ENCODE results near the gene EEF2KMT. TPM values are rescaled to one million over a fixed set of nuclear protein-coding genes. Genes with fewer than 3 reads are reported as not detected.
"Not testable (repeated sequence)": the region's sequence is repeated elsewhere in the genome, so short reads cannot be mapped to it uniquely, and the experiment has no call there.

EEF2KMT gene
- total and polyA plus RNA-seq, 2 donors (not counting 1 experiment from before 2014, with no cell fraction given) = 5.4 to 7.9 TPM

DNA sequence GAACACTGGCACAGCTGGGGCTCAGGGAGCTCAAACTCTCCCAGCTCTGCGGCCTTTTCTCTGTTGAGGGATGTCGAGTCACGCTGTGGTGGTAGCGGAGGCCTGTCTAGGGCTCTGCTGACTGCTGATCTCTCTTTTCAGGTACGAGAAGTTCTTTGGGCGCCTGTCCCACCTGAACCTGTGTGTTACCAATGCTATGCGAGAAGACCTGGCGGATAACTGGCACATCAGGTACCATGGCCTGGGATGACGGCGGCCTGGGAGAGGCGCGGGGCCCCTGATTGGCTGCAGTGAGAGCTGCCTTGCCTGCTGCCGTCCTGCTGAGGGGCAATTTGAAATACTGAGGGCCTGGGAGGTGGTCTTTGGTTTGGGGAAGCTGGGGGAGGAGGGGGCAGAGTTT is 20.3 kb downstream of the EEF2KMT start:
- Histone ChIP-seq H2AFZ (ENCODE audit: low read length) (no peak overlapping the region), H3K27me3 (ENCODE audit: control insufficient read depth, insufficient read depth, low read length) (no peaks in the 10 kb centered on the region), H3K4me3 (replicated peaks in 1 of 4; ENCODE audit: control extremely low read depth in 1 of 4, insufficient read depth in 1 of 4, low read depth in 3 of 4, low read length in 4 of 4) (no peak overlapping the region), H3K9me3 (ENCODE audit: control insufficient read depth, insufficient read depth, low read depth, low read length) (no peaks in the 10 kb centered on the region), H3K9ac (ENCODE audit: insufficient read depth, low read length) (no peak overlapping the region), H3K27ac (ENCODE audit: insufficient read depth, low read length) (no peak overlapping the region), H3K4me1 (ENCODE audit: control insufficient read depth, extremely low read depth, insufficient read depth, low read length) (peaks cover 3% of the 10 kb centered on the region), H3K36me3 (ENCODE audit: control insufficient read depth, insufficient read depth, low read length) (peaks cover 12% of the 10 kb centered on the region), H4K20me1 (ENCODE audit: control insufficient read depth, extremely low read depth, insufficient read depth, low read length) (no peaks in the 10 kb centered on the region), H3K4me2 (ENCODE audit: extremely low read depth, insufficient read depth, low read length) (no peak overlapping the region), H3K79me2 (ENCODE audit: control insufficient read depth, insufficient read depth, low read length) (peaks cover 8% of the 10 kb centered on the region)
- no peak for DNase-seq (ENCODE audit: low read depth in 2 of 2)
- no peak for TF ChIP-seq EZH2 (IDR thresholded peaks at IDR 0.05; ENCODE audit: low read length, missing control alignments)
- TF ChIP-seq, protein P1, sequence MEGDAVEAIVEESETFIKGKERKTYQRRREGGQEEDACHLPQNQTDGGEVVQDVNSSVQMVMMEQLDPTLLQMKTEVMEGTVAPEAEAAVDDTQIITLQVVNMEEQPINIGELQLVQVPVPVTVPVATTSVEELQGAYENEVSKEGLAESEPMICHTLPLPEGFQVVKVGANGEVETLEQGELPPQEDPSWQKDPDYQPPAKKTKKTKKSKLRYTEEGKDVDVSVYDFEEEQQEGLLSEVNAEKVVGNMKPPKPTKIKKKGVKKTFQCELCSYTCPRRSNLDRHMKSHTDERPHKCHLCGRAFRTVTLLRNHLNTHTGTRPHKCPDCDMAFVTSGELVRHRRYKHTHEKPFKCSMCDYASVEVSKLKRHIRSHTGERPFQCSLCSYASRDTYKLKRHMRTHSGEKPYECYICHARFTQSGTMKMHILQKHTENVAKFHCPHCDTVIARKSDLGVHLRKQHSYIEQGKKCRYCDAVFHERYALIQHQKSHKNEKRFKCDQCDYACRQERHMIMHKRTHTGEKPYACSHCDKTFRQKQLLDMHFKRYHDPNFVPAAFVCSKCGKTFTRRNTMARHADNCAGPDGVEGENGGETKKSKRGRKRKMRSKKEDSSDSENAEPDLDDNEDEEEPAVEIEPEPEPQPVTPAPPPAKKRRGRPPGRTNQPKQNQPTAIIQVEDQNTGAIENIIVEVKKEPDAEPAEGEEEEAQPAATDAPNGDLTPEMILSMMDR (conservative IDR thresholded peaks at IDR 0.05 in 1 of 2, IDR thresholded peaks at IDR 0.05 in 1 of 2; ENCODE audit: low read depth in 1 of 2, low read length in 2 of 2) = no peak

DNA sequence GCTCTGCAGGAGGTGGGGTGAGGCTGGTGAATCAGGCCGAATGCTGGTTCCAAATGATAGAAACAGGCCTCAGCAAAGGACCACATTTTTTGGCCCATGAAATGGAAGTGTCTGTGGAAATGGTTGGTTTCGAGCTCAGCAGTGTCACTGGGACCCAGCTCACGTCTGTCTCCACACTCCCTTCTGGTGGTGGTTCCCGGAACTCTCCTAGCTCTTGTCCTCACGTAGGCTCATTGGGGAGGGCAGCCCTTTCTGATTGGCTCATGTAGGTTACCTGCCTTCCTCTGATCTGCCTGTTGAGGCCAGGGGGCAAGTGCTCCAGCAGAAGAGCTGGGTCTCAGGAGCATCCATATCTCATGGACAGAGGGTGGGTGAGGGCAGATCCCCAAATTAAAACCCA is 22.0 kb downstream of the EEF2KMT start:
- Histone ChIP-seq H3K27me3 (ENCODE audit: control insufficient read depth, insufficient read depth, low read length) (no peaks in the 10 kb centered on the region), H4K20me1 (ENCODE audit: control insufficient read depth, extremely low read depth, insufficient read depth, low read length) (no peaks in the 10 kb centered on the region), H3K4me2 (ENCODE audit: extremely low read depth, insufficient read depth, low read length) (no peak overlapping the region), H3K9me3 (ENCODE audit: control insufficient read depth, insufficient read depth, low read depth, low read length) (no peaks in the 10 kb centered on the region), H3K79me2 (ENCODE audit: control insufficient read depth, insufficient read depth, low read length) (peaks cover 11% of the 10 kb centered on the region), H3K4me3 (replicated peaks in 1 of 4; ENCODE audit: control extremely low read depth in 1 of 4, insufficient read depth in 1 of 4, low read depth in 3 of 4, low read length in 4 of 4) (no peak overlapping the region), H3K36me3 (ENCODE audit: control insufficient read depth, insufficient read depth, low read length) (peaks cover 12% of the 10 kb centered on the region), H3K27ac (ENCODE audit: insufficient read depth, low read length) (no peak overlapping the region), H2AFZ (ENCODE audit: low read length) (no peak overlapping the region), H3K4me1 (ENCODE audit: control insufficient read depth, extremely low read depth, insufficient read depth, low read length) (peaks cover 3% of the 10 kb centered on the region), H3K9ac (ENCODE audit: insufficient read depth, low read length) (no peak overlapping the region)
- TF ChIP-seq, protein P1 (conservative IDR thresholded peaks at IDR 0.05 in 1 of 2, IDR thresholded peaks at IDR 0.05 in 1 of 2; ENCODE audit: low read depth in 1 of 2, low read length in 2 of 2) = no peak
- no peak for TF ChIP-seq EZH2 (IDR thresholded peaks at IDR 0.05; ENCODE audit: low read length, missing control alignments)
- DNase-seq (ENCODE audit: low read depth in 2 of 2) = no peak

DNA sequence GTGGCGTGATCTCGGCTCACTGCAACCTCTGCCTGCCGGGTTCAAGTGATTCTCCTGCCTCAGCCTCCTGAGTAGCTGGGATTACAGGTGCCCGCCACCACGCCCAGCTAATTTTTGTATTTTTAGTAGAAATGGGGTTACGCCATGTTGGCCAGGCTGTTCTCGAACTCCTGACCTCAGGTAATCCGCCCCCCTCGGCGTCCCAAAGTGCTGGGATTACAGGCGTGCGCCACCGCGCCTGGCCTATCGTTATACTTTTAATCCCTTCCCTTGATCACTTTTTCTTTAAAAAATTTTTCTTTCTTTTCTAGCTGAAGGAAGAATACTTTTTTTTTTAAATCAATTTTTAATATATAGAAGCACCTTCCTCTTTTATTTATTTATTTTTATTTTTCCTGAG is 23.8 kb downstream of the EEF2KMT start:
- not testable (repeated sequence) for H3K9ac ChIP-seq (ENCODE audit: insufficient read depth, low read length); H3K4me1 ChIP-seq (ENCODE audit: control insufficient read depth, extremely low read depth, insufficient read depth, low read length); H4K20me1 ChIP-seq (ENCODE audit: control insufficient read depth, extremely low read depth, insufficient read depth, low read length); H3K4me3 ChIP-seq (replicated peaks in 1 of 4; ENCODE audit: control extremely low read depth in 1 of 4, insufficient read depth in 1 of 4, low read depth in 3 of 4, low read length in 4 of 4); DNase-seq (ENCODE audit: low read depth in 2 of 2); H3K27me3 ChIP-seq (ENCODE audit: control insufficient read depth, insufficient read depth, low read length); H3K4me2 ChIP-seq (ENCODE audit: extremely low read depth, insufficient read depth, low read length); H3K9me3 ChIP-seq (ENCODE audit: control insufficient read depth, insufficient read depth, low read depth, low read length); H3K27ac ChIP-seq (ENCODE audit: insufficient read depth, low read length); H2AFZ ChIP-seq (ENCODE audit: low read length)
- Histone ChIP-seq H3K36me3 (ENCODE audit: control insufficient read depth, insufficient read depth, low read length) (peaks cover 12% of the 10 kb centered on the region), H3K79me2 (ENCODE audit: control insufficient read depth, insufficient read depth, low read length) (peaks cover 11% of the 10 kb centered on the region)

Measured in fibroblast of lung (primary cell).